Panc1 (cell line): ENCODE results near the gene HPCAL1.

Source experiments
- CTCF ChIP-seq: fragments of 450-650 bp; IDR thresholded peaks from 2 replicates; pipeline ENCODE4 v1.5.1; 2017; ENCODE audit warnings: mild to moderate bottlenecking
- POLR2AphosphoS5 ChIP-seq: IDR thresholded peaks from 2 replicates; pipeline ENCODE4 v1.6.1; 2012; ENCODE audit warnings: mild to moderate bottlenecking, low read depth, low read length, moderate library complexity
- REST ChIP-seq, 2 experiments: IDR thresholded peaks; 2 replicates each; pipeline ENCODE4 v1.6.1; 2011 to 2012; ENCODE audit warnings: low read depth in 2 of 2, control low read depth in 1 of 2, low read length in 1 of 2, mild to moderate bottlenecking in 1 of 2, moderate library complexity in 1 of 2; ENCODE audit not compliant: insufficient read depth in 1 of 2
- TCF7L2 ChIP-seq: IDR thresholded peaks from 2 replicates; pipeline ENCODE4 v1.6.1; 2011; ENCODE audit warnings: mild to moderate bottlenecking, low read depth, low read length, inconsistent platforms

- no peak for TF ChIP-seq CTCF
- TF ChIP-seq REST (IDR thresholded peaks at IDR 0.05; ENCODE audit: insufficient read depth in 1 of 2, low read depth in 2 of 2, low read length in 1 of 2), result no peak
- no peak for TF ChIP-seq POLR2AphosphoS5
- TF ChIP-seq TCF7L2, result no peak
Measured at GRCh38 chr2:10343191-10343590, 40.5 kb downstream of the HPCAL1 start.
